Measurements from ENCODE around the gene PRDX6. TPM values are rescaled to one million over a fixed set of nuclear protein-coding genes. Genes with fewer than 3 reads are reported as not detected.
"Not testable (repeated sequence)": the region's sequence is repeated elsewhere in the genome, so short reads cannot be mapped to it uniquely, and the experiment has no call there.

Gene PRDX6
- polyA plus RNA-seq, 1 experiment, result 885 TPM

- DNase-seq (ENCODE audit: low read depth), result no peak
- Histone ChIP-seq H3K36me3 (ENCODE audit: control insufficient read depth, insufficient read depth, low read length) (no peaks in the 10 kb centered on the region), H3K4me3 (ENCODE audit: low read depth, low read length) (no peak overlapping the region), H3K27me3 (ENCODE audit: control insufficient read depth, insufficient read depth, low read length) (no peaks in the 10 kb centered on the region)
- POLR2A ChIA-PET, result interaction anchor here (0.6 kb wide), 1 partner anchor 13 kb away, joined by 3 read pairs; no protein-coding TSS in a partner anchor
- no peak for TF ChIP-seq CTCF (IDR thresholded peaks at IDR 0.05; ENCODE audit: insufficient read depth, low read depth, low read length)
- CTCF ChIA-PET, result no interaction called here
These were observed 32.7 kb downstream of the PRDX6 start for GRCh38 chr1:173509797-173510196.

GRCh38 chr1:173514503-173514902, 37.4 kb downstream of the PRDX6 start:
- H3K27me3 ChIP-seq (ENCODE audit: control insufficient read depth, insufficient read depth, low read length); H3K36me3 ChIP-seq (ENCODE audit: control insufficient read depth, insufficient read depth, low read length); H3K4me3 ChIP-seq (ENCODE audit: low read depth, low read length); POLR2A ChIA-PET; DNase-seq (ENCODE audit: low read depth): not testable (repeated sequence)
- CTCF ChIA-PET, result interaction anchor here (1.1 kb wide), 1 partner anchor 8 kb away, joined by 3 read pairs; no protein-coding TSS in a partner anchor

GRCh38 chr1:173520799-173521198, 43.7 kb downstream of the PRDX6 start:
- CTCF ChIA-PET, result interaction anchor here (0.7 kb wide), 1 partner anchor 12 kb away, joined by 3 read pairs; no protein-coding TSS in a partner anchor
- no peaks in the 10 kb centered on the region for H3K27me3 ChIP-seq (ENCODE audit: control insufficient read depth, insufficient read depth, low read length)
- no peak for TF ChIP-seq CTCF (IDR thresholded peaks at IDR 0.05; ENCODE audit: insufficient read depth, low read depth, low read length)
- DNase-seq (ENCODE audit: low read depth), result no peak
- POLR2A ChIA-PET, result no interaction called here
- no peak overlapping the region for H3K4me3 ChIP-seq (ENCODE audit: low read depth, low read length)
- H3K36me3 ChIP-seq (ENCODE audit: control insufficient read depth, insufficient read depth, low read length), result no peaks in the 10 kb centered on the region

GRCh38 chr1:173523329-173523728, 46.2 kb downstream of the PRDX6 start:
- no peak overlapping the region for H3K4me3 ChIP-seq (ENCODE audit: low read depth, low read length)
- ChIA-PET POLR2A (no interaction called here), CTCF (no interaction called here)
- no peaks in the 10 kb centered on the region for H3K36me3 ChIP-seq (ENCODE audit: control insufficient read depth, insufficient read depth, low read length)
- TF ChIP-seq CTCF (IDR thresholded peaks at IDR 0.05; ENCODE audit: insufficient read depth, low read depth, low read length), result no peak
- no peak for DNase-seq (ENCODE audit: low read depth)
- no peaks in the 10 kb centered on the region for H3K27me3 ChIP-seq (ENCODE audit: control insufficient read depth, insufficient read depth, low read length)

GRCh38 chr1:173525926-173526325, 48.8 kb downstream of the PRDX6 start:
- no peak for DNase-seq (ENCODE audit: low read depth)
- H3K4me3 ChIP-seq (ENCODE audit: low read depth, low read length), result no peak overlapping the region
- no peaks in the 10 kb centered on the region for H3K36me3 ChIP-seq (ENCODE audit: control insufficient read depth, insufficient read depth, low read length)
- POLR2A ChIA-PET, result no interaction called here
- no peaks in the 10 kb centered on the region for H3K27me3 ChIP-seq (ENCODE audit: control insufficient read depth, insufficient read depth, low read length)
- CTCF ChIA-PET, result no interaction called here
- no peak for TF ChIP-seq CTCF (IDR thresholded peaks at IDR 0.05; ENCODE audit: insufficient read depth, low read depth, low read length)

- TF ChIP-seq CTCF (IDR thresholded peaks at IDR 0.05; ENCODE audit: insufficient read depth, low read depth, low read length), result no peak
- POLR2A ChIA-PET, result no interaction called here
These were observed 50.2 kb downstream of the PRDX6 start for GRCh38 chr1:173527151-173527826.

More at GRCh38 chr1:173527151-173527826, 50.2 kb downstream of the PRDX6 start:
- DNase-seq (ENCODE audit: low read depth), result no peak
- CTCF ChIA-PET, result no interaction called here
- Histone ChIP-seq H3K27me3 (ENCODE audit: control insufficient read depth, insufficient read depth, low read length) (0 out of 2 replicates have a peak, but pooled peaks cover 2% of the 10 kb centered on the region), H3K4me3 (ENCODE audit: low read depth, low read length) (no peak overlapping the region), H3K36me3 (ENCODE audit: control insufficient read depth, insufficient read depth, low read length) (no peaks in the 10 kb centered on the region)

All from BJ (cell line).